Measurements from ENCODE around the gene PNRC1.

PNRC1 gene

DNA sequence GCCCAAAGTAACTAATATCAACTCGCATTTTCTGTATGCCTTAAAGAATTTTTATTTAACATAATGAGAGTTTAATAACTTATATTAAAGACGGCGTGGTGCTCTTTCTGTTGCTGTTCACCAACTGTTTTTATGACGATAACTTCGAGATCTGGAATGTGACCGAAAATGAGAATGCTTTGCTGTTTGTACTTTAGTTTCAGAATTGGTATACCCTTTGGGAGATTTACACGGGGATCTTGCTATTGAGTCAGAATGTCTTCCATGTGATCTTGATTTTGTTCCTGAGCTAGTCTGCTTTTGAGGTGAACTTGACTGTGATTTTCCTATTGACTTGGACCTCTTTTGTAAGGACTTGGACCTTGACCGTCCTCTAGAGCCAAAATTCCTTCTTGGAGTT, 17.9 kb downstream of the PNRC1 start:
- DNase-seq (ENCODE audit: low read depth), result no peak
- no peak overlapping the region for H3K4me3 ChIP-seq (ENCODE audit: low read depth, low read length)
- no peak for TF ChIP-seq CTCF (conservative IDR thresholded peaks at IDR 0.05; ENCODE audit: low read depth, low read length)

GRCh38 chr6:89100114-89100513, 19.6 kb downstream of the PNRC1 start:
- no peak for DNase-seq (ENCODE audit: low read depth)
- H3K4me3 ChIP-seq (ENCODE audit: low read depth, low read length), result no peak overlapping the region
- TF ChIP-seq CTCF (conservative IDR thresholded peaks at IDR 0.05; ENCODE audit: low read depth, low read length), result no peak

GRCh38 chr6:89110284-89110683, 29.7 kb downstream of the PNRC1 start:
- no peak for TF ChIP-seq CTCF (conservative IDR thresholded peaks at IDR 0.05; ENCODE audit: low read depth, low read length)
- DNase-seq (ENCODE audit: low read depth), result no peak
- no peak overlapping the region for H3K4me3 ChIP-seq (ENCODE audit: low read depth, low read length)

GRCh38 chr6:89111933-89112332, 31.4 kb downstream of the PNRC1 start:
- H3K4me3 ChIP-seq (ENCODE audit: low read depth, low read length), result no peak overlapping the region
- DNase-seq (ENCODE audit: low read depth), result no peak
- no peak for TF ChIP-seq CTCF (conservative IDR thresholded peaks at IDR 0.05; ENCODE audit: low read depth, low read length)

GRCh38 chr6:89116702-89117101, 36.2 kb downstream of the PNRC1 start:
- DNase-seq (ENCODE audit: low read depth), result no peak
- no peak overlapping the region for H3K4me3 ChIP-seq (ENCODE audit: low read depth, low read length)
- TF ChIP-seq CTCF (conservative IDR thresholded peaks at IDR 0.05; ENCODE audit: low read depth, low read length), result no peak

GRCh38 chr6:89117211-89118108, 36.9 kb downstream of the PNRC1 start, which contains the start of gene SRSF12:
TSS of gene SRSF12 (minus strand) at chr6:89118071. CDS start at chr6:89117887, 184 bp downstream.
- peak; percentile 27 for DNase-seq (ENCODE audit: low read depth)
- H3K4me3 ChIP-seq (ENCODE audit: low read depth, low read length), result peak within 1 kb of the TSS; percentile 60
- TF ChIP-seq CTCF (conservative IDR thresholded peaks at IDR 0.05; ENCODE audit: low read depth, low read length), result no peak

GRCh38 chr6:89118931-89119330, 38.4 kb downstream of the PNRC1 start:
- DNase-seq (ENCODE audit: low read depth), result no peak
- no peak overlapping the region for H3K4me3 ChIP-seq (ENCODE audit: low read depth, low read length)
- TF ChIP-seq CTCF (conservative IDR thresholded peaks at IDR 0.05; ENCODE audit: low read depth, low read length), result no peak
